GM12878 (cell line): Measurements from ENCODE around the gene SNX4. TPM values are rescaled to one million over a fixed set of nuclear protein-coding genes. Genes with fewer than 3 reads are reported as not detected.
A peak's percentile ranks its signal among the peaks of the same experiment; 100 is the strongest.

ENCODE experiments used
- BCL11A ChIP-seq: IDR thresholded peaks from 2 replicates; pipeline ENCODE4 v1.6.1; 2011; ENCODE audit warnings: low read depth, low read length
- CEBPB ChIP-seq, 2 experiments: fragments of 150-350 bp in 1 of 2; IDR thresholded peaks; 2 replicates each; pipeline ENCODE4 v1.6.1; 2012 to 2014; ENCODE audit warnings: low read depth in 2 of 2, low read length in 2 of 2, borderline replicate concordance in 1 of 2, inconsistent platforms in 1 of 2
- CUX1 ChIP-seq: IDR thresholded peaks from 2 replicates; pipeline ENCODE4 v1.6.1; 2012; ENCODE audit warnings: improper control_type of control experiment, low read depth, low read length; ENCODE audit not compliant: insufficient replicate concordance
- ETV6 ChIP-seq, 2 experiments: fragments of 450-650 bp in 1 of 2; IDR thresholded peaks in 1 of 2; conservative IDR thresholded peaks in 1 of 2; 2 replicates each; pipeline ENCODE4 v1.6.1; 2014; ENCODE audit warnings: antibody characterized with exemption in 1 of 2, borderline replicate concordance in 1 of 2, low read depth in 1 of 2, mild to moderate bottlenecking in 1 of 2, moderate library complexity in 1 of 2
- FOXM1 ChIP-seq: IDR thresholded peaks from 2 replicates; pipeline ENCODE4 v1.6.1; 2012; ENCODE audit warnings: low read depth, mild to moderate bottlenecking, inconsistent platforms, low read length, moderate library complexity
- NR2F1 ChIP-seq: fragments of 450-650 bp; conservative IDR thresholded peaks from 2 replicates; pipeline ENCODE4 v1.6.1; 2017; ENCODE audit warnings: mild to moderate bottlenecking
- PKNOX1 ChIP-seq: fragments of 450-650 bp; IDR thresholded peaks from 2 replicates; pipeline ENCODE4 v1.6.1; 2016; ENCODE audit warnings: mild to moderate bottlenecking
- SKIL ChIP-seq: fragments of 450-650 bp; IDR thresholded peaks from 2 replicates; pipeline ENCODE4 v1.6.1; 2017; ENCODE audit warnings: mild to moderate bottlenecking, low read depth, inconsistent platforms; ENCODE audit not compliant: poor library complexity, severe bottlenecking
- SMAD1 ChIP-seq: fragments of 450-650 bp; IDR thresholded peaks from 2 replicates; pipeline ENCODE4 v1.6.1; 2018; ENCODE audit warnings: mild to moderate bottlenecking, low read depth; ENCODE audit not compliant: partially characterized antibody
- TARDBP ChIP-seq: IDR thresholded peaks from 2 replicates; pipeline ENCODE4 v1.6.1; 2016; ENCODE audit warnings: borderline replicate concordance
- TBL1XR1 ChIP-seq: IDR thresholded peaks from 2 replicates; pipeline ENCODE4 v1.6.1; 2012; ENCODE audit warnings: low read depth, low read length, improper control_type of control experiment
- WRNIP1 ChIP-seq: IDR thresholded peaks from 2 replicates; pipeline ENCODE4 v1.6.1; 2011; ENCODE audit warnings: low read depth, low read length, improper control_type of control experiment, borderline replicate concordance
- ZSCAN29 ChIP-seq: fragments of 450-650 bp; IDR thresholded peaks from 2 replicates; pipeline ENCODE4 v1.6.1; 2017; ENCODE audit warnings: mild to moderate bottlenecking, moderate library complexity
- polyA plus RNA-seq, 11 experiments: library from polyadenylated mRNA; depleted of rRNA in 4 of 11; unstranded in 6 of 11; stranded (reverse) in 5 of 11; fragments of >200 nt; fragmentation: Nextera tagmentation in 4 of 11; fragmentation: Illumina TruSeq in 1 of 11; extraction: Ambion mirVana in 4 of 11; extraction: Trizol in 1 of 11; gene quantifications; 1 replicate in 1 of 11; 2 replicates in 10 of 11; pipeline versions ENCODE4 v1.2.1 to v1.2.3, GENCODE V29; 2011 to 2016; ENCODE audit warnings: inconsistent platforms in 2 of 11, missing spikeins in 2 of 11, low read depth in 1 of 11
- total RNA-seq, 4 experiments: library from RNA; depleted of rRNA in 3 of 4; stranded (reverse); fragments of >200 nt in 3 of 4; fragmentation: Illumina TruSeq in 1 of 4; extraction: Trizol in 1 of 4; gene quantifications; 2 replicates each; pipeline versions ENCODE4 v1.2.1 to v1.2.3, GENCODE V29; 2013 to 2021

The SNX4 gene
- total and polyA plus RNA-seq, 10 of the 15 experiments (the other 5 are each of a cell fraction or from before 2014, with no cell fraction given) = 33.4 to 94.5 (median 60.5) TPM

GRCh38 chr3:125434582-125435011, 85.4 kb downstream of the SNX4 start (continued):
- TF ChIP-seq PKNOX1 (no peak), ZSCAN29 (no peak), CEBPB (IDR thresholded peaks at IDR 0.05; ENCODE audit: borderline replicate concordance in 1 of 2, low read depth in 2 of 2, low read length in 2 of 2) (no peak), NR2F1 (peak; percentile 98), BCL11A (peak; percentile 22; the same call in 1 of the 2 replicates), SKIL (peak; percentile 48), ETV6 (conservative IDR thresholded peaks at IDR 0.05 in 1 of 2, IDR thresholded peaks at IDR 0.05 in 1 of 2; ENCODE audit: borderline replicate concordance in 1 of 2, low read depth in 1 of 2) (peak in 1 of 2 experiments; percentile 38; a peak in 1 of 4 replicates), TARDBP (no peak), SMAD1 (no peak), TBL1XR1 (no peak), FOXM1 (peak; percentile 60; the same call in 1 of the 2 replicates), WRNIP1 (no peak), CUX1 (no peak)
